ENCODE results near the gene DDIT4.
"Not testable (repeated sequence)": the region's sequence is repeated elsewhere in the genome, so short reads cannot be mapped to it uniquely, and the experiment has no call there.

The DDIT4 gene

DNA sequence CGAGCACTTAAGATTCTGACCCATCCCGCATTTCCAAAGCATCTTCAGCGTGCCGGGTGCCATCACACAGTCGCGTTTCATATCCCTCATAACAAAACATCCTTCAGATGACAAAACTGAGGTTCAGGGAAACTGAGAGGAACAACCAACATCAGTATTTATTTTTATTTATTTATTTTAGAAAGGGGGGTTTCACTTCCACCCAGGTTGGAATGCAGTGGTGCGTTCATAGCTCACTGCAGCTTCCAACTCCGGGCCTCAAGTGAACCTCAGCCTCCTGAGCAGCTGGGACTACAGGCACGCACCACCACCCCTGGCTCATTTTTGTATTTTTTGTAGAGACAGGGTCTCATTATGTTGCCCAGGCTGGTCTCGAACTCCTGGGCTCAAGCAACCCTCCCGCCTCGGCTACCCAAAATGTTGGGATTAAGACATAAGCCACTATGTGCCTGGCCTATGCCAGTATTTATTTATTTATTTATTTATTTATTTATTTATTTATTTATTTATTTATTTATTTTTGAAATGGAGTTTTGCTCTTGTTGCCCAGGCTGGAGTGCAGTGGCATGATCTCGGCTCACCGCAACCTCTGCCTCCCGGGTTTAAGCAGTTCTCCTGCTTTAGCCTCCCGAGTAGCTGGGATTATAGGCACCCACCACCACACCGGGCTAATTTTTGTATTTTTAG is 24.4 kb upstream of the DDIT4 start:
- in situ Hi-C loops (cut with MboI; ENCODE audit: low sequenced_read_pairs), result not testable (repeated sequence)

DNA sequence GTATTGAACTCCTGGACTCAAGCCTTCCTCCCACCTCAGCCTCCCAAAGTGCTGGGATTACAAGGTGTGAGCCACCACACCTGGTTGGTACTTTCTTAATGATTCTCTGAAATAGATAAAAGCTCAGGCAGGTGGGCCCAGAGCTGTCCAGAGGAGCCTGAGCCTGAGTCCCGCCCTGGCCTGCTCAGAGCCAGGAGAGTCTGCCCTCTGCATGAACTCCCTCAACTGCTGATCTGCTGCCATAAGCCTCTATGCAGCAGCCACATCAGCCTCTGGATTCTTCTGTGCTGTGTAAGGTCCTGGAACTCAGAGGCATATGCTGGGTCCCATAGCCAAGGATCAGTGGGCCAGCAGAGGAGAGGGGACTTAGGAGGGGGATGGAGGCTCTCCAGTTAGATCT is 23.1 kb upstream of the DDIT4 start:
- in situ Hi-C loops (cut with MboI; ENCODE audit: low sequenced_read_pairs), result no loop called here

DNA sequence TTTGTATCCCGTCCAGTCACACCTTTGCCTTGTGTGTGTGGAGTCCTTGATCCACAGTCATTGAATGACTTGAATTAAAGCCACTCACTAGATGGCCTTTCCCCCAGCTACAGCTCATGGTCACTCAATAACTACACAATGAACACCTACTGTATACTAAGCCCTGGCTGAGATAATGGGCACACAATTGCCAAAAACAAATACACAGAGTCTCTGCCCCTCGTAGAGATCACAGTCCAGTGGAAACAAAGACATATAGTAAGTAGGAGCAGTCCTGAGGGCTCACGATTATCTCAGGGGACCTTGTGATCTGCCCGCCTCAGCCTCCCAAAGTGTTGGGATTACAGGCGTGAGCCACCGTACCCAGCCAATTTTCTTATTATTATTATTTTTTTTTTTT is 22.1 kb upstream of the DDIT4 start:
- in situ Hi-C loops (cut with MboI; ENCODE audit: low sequenced_read_pairs), result no loop called here

DNA sequence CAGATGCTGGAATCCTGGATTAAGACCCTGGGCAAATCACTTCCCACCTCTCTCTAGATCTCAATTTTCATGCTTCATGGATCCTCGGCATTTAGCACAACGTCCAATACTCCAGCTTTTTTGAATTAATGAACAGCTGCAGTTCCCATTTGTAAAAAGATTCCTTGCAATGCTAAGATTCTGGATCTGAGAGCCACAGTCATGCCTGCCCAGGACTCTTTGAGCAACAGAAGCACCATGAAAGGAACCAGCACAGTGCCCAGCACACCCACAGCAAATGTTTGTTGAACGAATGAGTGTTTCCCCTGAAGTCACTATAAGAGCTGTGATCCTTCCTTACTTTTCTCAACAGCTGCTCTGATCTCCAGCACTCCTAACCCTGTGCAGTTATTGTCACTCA is 20.8 kb upstream of the DDIT4 start:
- in situ Hi-C loops (cut with MboI; ENCODE audit: low sequenced_read_pairs), result no loop called here

DNA sequence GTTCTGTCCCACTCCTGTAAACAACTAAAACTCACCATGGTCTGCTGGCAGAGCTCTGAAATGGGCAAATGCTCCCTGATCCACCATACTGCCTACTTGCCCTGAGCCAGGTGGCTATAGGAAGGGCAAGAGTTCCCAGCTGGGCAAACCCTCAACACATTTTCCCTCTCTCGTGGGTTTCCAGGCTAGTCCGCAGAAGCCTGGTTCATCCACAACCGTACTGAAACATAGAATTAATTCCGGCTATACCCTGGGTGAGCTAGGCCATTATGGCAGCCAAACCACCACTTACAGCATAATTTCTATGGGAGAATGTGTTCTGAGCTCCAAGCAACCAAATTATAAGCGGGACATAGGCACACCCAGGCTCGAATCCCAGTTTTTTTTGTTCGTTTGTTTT is 20.1 kb upstream of the DDIT4 start:
- in situ Hi-C loops (cut with MboI; ENCODE audit: low sequenced_read_pairs), result no loop called here

DNA sequence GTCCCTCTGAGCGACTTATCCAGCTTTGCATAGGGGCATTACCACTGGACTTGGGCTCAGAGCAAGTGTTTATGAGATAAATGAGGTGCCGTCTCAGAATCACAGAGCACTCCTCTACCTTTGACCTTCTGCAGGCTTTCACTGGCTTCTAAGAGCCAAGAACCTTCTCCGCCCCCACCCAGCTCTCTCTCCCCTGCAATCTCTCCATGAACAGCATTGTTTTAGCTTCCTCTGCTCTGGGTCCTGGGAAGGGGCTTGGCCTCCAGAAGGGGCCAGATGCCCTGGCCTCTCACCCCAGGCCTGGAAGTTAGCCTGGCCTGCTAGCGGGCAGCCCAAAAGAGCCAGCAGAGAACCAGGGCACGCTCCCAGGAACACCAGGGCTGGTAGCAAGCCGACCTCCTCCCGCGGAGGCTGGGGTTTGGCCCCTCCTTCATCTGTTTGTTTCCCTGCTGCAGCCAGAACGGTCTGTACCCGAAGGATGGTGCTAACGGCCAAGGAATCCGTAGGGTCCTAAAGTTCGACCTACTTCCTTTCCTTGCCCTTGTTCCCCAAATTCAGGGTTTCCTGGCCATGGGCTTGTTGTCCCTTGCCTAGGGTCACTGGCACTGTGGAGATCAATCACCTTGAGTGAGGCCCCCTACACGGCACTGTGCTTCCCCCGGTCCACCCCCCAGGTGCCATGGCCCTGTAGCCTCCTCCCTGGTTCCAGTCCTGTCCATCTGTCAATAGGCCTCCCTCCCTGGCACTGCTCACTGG is 18.7 kb upstream of the DDIT4 start:
- in situ Hi-C loops (cut with MboI; ENCODE audit: low sequenced_read_pairs), result no loop called here

DNA sequence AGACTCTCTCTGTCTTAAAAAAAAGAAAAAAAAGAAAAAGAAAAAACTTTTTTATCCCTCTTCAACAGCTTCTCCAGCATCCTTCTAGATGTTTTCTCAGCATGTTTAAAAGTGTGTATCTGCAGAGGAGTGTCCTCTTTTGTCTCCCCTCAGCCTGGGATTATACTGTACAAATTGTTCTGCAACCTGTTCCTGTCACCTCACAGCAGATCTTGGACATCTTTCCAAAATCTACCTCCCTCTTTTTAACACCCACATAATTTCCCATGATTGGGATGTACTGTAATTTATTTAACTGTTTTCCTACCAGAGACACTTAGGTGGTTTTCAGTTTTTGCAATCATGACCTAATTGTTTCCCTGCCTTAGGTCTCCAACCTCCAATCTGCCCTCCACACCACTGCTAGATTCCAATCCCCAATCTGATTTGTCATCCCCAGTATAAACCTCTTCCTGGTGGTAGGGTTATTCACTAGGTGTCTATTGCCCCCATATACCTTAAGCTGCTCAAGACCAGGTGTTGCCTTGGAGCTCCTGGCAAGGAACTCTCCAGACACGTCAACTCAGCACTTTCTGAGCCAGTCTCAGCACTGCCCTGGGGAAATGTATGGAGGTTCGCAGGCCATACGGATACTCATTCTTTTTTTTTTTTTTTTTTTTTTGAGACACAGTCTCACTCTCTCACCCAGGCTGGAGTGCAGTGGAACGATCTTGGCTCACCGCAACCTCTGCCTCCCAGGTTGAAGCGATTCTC is 17.6 kb upstream of the DDIT4 start:
- in situ Hi-C loops (cut with MboI; ENCODE audit: low sequenced_read_pairs), result no loop called here

DNA sequence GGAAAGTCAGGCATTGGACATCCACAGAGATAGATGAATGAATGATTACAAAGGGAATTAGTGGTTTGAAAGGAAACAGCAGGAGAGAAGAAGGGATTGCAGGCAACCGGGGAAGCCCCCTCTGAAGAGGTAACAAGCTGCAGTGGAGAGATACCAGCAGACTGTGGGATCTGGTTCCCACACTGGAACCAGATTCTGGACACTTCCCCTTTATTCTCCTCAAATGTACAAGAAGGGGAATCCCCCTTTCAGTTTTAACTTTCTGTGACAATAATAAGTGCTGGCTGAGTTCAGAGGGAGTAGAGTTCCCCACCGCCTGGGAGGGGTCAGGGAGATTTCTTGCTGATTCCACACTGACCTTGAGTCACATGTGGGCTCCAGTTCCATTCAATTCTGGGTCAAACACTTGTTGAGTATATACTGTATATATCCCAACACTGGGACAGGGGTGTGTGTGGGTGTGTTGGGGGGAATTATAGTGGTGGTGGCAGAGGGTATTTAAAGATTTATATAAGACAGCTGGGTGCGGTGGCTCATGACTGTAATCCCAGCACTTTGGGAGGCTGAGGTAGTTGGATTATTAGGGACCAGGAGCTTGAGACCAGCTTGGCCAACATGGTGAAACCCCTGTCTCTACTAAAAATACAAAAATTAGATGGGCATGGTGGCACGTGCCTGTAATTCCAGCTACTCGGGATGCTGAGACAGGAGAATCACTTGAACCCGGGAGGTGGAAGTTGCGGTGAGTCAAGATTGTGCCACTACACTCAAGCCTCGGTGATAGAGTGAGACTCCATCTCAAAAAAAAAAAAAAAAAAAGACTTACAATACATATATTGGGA is 16.5 kb upstream of the DDIT4 start:
- in situ Hi-C loops (cut with MboI; ENCODE audit: low sequenced_read_pairs), result no loop called here

DNA sequence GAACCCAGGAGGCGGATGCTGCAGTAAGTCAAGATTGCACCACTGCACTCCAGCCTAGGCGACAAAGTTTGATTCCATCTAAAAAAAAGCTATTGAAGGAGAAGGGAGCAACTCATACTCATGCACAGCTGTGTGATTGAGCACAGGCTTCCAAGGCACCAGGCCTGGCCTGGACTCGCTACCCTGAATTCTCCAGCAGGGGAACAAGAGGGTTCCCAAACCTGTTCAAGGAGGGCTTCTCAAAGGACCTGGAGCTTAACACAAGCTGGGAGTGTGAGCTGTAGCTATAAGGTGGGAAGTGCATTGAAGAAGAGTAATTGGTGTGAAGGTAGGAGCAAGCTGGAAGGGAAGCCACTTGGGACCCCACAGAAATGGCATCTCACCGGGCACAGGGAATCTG is 15.1 kb upstream of the DDIT4 start:
- in situ Hi-C loops (cut with MboI; ENCODE audit: low sequenced_read_pairs), result no loop called here

DNA sequence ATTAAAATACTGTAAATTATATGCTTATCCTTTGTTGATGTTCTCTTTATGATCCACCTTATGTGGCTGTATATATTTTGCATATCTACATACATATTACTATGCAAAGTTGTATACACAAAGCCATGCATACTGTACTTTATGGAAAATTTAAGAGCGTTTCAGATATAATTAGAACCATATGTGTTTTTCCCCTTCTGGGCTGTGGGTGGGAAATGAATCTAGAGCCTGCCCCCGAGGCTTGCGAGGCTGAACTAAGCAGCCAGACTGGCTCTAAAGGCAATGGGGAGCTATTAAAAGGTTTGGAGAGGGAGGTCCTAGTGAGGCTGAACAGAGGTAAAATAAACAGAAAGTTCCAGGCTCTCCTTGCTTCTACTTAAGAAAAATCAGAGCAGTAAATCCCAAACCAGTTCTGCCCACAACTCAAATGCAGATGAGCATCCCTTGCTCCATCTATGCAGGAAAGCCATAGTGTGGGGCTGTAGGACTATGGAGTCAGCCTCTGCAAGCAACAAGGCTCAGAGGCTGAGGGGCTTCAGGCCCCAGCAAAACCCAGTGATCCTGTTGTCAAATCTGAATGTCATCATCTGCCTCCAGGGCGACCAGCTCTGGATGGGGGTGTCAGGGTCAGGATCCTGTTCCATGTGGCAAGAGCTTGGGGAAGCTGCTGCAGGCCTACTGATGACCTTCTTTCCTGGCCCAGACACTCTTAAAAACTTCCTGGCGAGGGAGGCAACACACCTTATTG is 14.1 kb upstream of the DDIT4 start:
- in situ Hi-C loops (cut with MboI; ENCODE audit: low sequenced_read_pairs), result no loop called here

DNA sequence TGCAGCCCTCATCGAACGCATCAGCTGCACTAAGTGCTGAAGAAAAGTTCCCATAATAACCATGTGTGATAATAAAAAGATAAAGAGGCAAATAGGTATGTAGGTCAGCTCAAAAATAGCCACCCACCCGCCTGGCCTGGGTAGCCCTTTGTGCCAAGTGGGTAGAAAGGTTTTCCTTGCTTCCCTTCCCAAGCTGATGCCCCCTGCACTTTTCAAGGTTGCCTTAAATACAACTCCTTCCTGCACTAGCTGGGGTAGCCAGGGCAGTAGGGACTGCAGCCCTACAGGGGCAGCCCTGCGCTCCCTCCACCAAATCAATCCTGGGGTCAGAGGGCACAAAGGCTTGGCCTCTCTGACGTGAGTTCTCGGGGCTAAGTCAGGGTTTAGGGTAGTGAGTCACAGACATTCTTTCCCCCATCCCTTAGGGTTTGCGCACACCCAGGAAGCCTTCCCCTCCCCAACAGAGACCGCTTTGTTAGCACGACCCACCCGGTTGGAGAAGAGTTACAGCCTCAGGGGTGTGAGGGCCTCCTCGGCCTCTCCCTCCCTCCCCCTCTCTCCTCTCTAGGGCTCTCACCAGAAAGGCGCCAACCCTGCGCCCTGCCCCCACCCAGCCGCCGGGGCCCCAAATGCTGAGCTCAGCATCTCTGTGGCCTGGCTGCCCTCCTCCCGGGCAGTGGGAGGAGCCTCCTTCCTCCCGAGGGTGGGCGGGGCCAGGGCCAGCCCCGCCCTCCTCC is 13.3 kb upstream of the DDIT4 start:
- in situ Hi-C loops (cut with MboI; ENCODE audit: low sequenced_read_pairs), result no loop called here

DNA sequence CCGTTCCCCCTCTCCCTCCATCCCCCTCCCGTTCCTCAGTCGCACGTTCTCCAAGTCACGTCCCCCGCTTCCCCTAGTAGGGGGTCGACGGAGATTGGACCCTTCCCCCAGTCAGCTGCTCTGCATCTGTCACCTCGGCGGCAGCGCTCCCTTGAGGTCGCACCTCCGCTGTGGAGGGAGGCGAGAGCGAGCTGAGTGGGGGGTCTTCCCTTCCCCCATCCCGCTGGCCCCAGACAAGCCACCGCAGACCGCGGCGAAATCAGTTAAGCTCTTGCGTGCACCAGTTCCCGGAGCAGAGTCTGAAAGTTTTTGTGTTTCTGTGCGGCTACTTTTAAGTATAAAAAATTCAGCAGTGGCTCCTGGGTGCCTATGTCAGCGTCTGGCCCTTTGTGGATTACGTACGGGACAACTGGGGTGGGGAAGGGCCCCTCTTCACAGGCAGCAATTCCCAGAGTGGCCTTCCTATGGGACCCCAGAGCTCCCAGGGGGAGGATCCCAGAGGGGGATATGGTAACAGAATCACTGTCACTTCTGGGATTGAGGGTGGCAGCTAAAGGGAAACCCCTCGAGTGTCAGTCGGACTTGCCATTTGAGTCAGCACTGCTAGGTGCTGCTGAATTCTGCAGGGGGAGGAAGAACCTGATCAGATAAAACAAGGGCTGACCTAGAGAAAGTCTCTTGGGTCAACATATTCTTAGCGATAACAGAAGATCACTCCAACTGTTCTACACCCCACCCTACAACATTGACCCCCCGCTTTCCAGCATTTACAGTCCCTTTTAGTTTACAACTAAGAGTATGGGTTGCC is 12.5 kb upstream of the DDIT4 start:
- in situ Hi-C loops (cut with MboI; ENCODE audit: low sequenced_read_pairs), result no loop called here

DNA sequence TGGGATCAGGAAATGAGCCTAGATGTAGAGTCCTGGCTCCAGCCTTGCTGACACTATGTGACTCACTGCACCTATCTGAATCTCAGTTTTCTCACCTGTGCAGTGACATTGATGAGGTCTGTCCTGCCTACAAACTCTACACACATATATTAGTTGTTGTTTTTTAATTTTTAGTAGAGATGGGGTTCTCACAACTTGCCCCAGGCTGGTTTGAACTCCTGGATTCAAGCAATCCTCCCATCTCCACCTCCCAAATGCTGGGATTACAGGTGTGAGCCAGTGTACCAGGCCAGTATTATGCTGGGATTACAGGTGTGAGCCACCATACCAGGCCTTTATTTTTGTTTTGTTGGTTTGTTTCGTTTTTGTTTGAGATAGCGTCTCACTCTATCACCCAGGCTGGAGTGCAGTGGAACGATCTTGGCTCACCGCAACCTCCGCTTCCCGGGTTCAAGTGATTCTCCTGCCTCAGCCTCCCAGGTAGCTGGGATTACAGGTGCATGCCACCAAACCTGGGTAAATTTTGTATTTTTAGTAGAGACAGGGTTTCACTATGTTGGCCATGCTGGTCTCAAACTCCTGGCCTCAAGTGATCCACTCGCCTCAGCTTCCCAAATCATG is 11.8 kb upstream of the DDIT4 start:
- in situ Hi-C loops (cut with MboI; ENCODE audit: low sequenced_read_pairs), result no loop called here

DNA sequence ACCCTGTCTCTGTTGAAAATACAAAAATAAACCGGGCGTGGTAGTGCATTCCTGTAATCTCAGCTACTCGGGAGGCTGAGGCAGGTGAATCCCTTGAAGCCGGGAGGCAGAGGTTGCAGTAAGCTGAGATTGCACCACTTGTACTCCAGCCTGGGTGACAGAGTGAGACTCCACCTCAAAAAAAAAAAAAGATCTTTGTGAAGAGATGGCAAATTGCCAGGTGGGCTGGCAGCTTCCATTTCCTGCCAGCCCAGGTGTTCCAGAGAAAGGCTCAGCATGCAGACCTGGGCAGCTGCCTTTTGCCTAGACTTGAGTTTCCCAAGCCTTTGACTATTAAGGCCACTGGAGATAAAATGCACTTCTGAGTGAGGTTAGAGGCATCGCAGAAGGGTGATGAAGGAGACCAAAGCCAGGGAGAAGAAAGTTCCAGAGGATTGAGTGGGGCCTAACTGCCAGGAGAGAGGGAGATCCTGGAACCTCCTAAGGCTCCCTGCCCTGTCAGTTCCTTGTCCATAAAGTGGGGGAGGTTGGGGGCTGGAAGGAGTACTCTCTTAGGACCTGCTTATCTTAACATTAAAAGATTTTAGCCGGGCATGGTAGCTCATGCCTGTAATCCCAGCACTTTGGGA is 10.0 kb upstream of the DDIT4 start:
- in situ Hi-C loops (cut with MboI; ENCODE audit: low sequenced_read_pairs), result no loop called here

DNA sequence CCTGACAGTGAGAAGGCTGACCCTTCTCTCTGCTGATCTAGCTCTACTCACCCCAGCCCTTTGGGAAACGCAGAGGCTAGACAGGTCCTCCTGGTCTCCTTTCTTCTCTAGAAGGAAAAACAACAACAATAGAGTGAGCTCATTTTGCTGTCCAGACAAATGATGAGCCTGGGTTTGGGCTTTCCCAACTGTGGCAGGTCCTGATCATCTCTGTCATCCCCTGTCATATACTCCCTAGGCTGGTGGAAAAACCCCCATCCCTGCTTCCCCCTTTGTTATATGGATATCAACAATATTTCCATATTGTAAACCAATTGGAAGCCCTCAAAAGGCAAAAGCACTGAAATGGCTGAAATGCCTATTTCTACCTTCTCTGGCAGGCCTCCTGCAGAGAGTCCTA is 9.2 kb upstream of the DDIT4 start:
- in situ Hi-C loops (cut with MboI; ENCODE audit: low sequenced_read_pairs), result no loop called here

DNA sequence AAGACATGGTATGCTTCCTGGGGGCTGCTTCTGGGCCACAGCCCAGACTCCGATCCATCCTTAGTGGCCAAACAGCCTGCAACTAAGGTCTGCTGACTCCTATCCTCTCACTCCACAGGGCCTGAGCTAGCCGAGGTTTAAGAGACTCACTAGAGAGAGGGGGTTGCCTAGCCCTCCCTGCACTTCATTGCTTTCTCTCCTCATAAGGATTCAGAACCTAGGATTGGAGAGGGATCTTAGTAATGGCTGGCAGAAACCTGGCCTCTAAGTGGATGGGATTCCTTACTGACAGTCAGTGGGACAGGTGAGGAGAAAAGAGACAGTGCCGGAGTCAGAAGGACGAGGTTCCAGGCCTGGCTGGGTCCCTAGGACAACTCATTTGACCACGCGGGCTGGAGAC is 8.2 kb upstream of the DDIT4 start:
- in situ Hi-C loops (cut with MboI; ENCODE audit: low sequenced_read_pairs), result no loop called here

DNA sequence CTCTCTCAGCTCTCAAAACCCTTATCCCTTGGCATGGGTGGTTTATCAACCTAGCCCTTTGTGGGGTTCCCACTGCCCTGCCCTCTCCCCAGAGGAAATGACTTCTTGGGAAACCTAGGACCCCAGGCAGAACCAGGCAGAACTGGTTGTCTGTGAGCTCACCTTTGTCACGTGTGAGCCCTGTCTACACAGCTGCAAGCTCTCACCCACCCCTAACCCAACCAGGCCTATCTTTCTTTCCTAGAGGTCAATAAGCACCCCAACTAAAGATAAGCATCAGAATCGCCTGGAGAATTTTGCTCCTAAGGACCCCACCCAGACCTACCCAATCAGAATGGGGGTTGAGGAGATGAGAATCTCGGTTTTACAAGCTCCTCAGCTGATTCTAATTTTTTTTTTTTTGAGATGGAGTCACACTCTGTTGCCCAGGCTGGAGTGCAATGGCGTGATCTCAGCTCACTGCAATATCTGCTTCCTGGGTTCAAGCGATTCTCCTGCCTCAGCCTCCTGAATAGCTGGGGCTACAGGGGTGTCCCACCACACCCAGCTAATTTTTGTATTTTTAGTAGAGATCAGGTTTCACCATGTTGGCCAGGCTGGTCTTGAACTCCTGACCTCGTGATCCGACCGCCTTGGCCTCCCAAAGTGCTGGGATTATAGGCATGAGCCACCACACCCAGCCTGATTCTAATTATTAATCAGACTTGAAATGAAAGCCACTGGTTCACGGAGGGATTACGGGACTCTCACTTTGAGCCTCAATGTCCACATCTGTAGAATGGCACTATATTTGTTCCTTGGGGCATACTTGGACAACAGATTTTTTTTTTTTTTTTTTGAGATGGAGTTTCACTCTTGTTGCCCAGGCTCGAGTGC is 7.5 kb upstream of the DDIT4 start:
- in situ Hi-C loops (cut with MboI; ENCODE audit: low sequenced_read_pairs), result no loop called here

Data from HL-60/S4 treated with retinoic acid at 250 ng/mL for 4 days and 3 days (cell line).